Measurements from ENCODE around the gene PDLIM4.

The PDLIM4 gene, protein sequence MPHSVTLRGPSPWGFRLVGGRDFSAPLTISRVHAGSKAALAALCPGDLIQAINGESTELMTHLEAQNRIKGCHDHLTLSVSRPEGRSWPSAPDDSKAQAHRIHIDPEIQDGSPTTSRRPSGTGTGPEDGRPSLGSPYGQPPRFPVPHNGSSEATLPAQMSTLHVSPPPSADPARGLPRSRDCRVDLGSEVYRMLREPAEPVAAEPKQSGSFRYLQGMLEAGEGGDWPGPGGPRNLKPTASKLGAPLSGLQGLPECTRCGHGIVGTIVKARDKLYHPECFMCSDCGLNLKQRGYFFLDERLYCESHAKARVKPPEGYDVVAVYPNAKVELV

DNA sequence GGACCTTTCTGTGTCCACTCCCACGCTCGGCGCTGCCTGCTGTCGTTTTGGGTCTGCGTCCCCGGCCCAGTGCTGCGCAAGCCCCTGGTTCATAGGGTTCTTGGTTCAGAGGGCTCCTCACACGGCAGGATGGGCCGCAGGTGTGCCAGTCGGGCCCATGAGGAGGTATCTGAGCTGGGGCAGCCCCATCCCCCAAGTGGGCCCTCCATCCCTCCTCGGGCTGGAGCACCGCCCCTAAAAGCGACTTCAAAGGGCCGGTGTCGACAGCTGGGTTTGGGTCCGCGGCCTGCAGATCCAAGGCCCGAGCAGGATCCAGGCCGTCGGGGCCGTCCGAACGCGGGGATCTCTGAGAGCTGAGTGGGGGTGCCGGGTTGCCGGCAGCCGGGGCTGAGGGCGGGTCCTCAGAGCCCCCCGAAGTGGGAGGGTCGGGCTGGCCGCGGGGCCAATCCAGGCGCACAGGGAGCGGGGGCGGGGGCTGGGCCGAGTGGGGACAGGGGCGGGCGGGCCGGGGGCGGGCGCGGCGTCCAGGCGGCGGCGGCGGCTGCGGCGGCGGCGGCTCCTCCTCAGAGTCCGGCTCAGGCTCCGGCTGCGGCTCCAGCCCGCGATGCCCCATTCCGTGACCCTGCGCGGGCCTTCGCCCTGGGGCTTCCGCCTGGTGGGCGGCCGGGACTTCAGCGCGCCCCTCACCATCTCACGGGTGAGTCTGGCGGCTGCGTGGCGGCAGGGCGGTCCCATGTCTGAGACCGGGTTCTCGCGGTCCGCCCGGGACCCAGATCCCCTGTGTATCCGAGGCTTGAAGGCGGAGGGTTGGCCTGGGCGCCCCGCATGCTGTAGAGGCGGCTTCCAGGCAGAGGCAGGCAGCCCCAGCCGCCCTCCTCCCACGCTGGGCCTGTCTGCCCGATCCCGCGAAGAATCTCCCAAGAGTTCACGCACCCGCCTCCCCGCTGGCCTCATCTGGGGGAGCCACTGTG lies at the start of gene PDLIM4:
PDLIM4 (plus strand) TSS at position 566 of the 971 bp plus-strand sequence; CDS start at position 605, 39 bp downstream.
- DNase-seq = peak in 1 of 58 donors; percentile 36

DNA sequence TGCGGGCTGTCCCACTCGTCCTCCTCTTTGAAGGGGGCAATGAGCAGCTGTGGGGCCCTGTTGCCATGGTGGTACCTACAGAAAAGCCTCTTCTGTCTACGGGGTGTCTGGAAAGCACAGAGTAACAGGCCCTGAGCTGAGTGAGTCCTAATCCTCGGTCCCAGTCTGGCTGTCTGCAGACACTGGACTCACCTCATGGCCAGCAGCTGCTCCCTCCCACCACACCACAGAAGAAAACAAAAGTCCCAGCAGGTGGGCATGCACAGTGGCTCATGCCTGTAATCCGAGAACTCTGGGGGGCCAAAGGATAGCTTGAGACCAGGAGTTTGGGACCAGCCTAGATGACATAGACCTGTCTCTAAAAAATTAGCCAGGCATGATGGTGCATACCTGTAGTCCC lies 49.7 kb upstream of the PDLIM4 start:
- no peak for DNase-seq

DNA sequence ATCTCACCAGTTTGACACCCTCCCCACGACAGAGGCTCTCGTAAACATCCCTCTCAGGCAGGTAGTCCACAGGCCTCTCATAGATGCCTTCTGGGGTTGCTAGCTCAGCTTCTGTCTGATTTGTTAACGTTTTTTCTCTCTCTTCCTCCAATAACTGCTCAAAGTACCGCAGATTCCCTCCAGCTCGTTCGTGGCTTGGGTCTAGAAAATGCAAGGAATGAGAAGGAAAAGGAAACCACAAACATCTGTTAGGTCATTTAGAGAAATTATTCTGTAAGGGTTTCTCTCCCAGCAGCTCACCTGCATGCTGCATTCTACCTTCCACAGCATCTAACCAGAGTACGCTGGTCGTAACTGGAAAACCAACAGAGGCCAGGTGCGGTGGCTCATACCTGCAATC lies 48.4 kb upstream of the PDLIM4 start:
- no peak for DNase-seq

DNA sequence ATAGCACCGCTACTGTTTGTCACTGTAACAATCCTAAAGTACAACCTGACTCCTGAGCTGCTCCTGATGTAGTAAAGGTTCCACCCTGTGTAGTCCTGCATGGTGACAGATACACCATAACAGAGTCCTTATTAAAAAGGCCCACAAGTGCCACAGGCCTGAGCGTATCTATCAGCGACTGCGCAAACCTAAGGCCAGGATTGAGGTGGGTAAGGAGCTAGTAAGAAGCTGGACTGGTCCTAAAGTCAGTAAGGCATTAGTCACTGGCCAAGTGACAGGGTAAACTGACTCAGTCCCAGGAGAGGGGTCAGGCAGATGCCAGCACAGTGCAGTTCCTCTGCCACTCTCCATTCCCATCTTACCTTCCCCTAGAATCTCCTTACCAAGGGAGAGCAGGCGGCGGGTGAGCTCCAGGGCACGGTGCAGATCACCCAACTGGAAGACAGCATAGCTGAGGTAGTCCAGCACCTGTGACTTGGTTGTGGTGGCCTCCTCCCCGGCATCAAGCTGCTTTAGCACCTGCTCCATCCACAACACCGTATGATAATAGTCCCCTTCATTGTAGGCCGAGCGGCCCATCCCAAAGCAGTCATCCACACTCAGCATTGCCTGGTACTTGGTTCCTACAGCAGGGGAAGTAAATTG lies 47.5 kb upstream of the PDLIM4 start:
- no peak for DNase-seq

DNA sequence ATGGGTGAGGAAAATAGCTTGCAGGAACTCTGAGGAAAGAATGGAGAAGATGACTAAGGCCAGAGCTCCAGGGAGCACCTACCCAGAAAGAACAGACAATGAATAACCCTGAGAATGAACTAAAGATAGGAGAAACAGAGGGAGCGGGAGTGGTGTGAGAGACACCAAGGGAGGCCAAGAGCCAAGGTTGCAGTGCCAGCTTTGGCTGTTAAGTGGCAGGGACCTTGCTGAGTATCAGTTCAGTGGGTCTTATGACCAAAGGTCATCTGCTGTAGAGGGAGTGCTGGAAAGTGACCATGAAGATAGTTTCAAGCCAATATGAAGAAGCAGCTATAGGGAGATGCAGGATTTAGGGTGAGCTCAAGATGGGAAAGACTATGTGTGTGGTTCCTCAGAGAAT lies 46.6 kb upstream of the PDLIM4 start:
- DNase-seq = no peak

DNA sequence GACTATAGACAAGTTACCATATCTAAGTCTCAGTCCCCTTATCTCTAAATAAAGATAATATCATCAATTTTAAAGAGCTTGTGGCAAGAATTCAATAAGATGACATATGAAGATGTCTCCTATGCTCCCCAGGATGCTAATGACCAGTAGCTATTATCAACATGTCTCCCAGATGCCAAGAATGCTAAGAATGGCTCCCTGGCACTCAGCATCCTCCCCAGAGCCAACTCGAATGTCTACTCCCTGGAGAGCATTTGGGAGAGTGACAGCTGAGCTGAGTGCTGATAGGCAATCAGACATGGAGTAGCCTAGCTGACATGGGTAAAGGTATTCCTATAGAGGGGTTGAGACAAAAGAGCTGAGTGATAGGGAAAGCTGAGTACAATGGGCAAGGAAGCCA lies 45.7 kb upstream of the PDLIM4 start:
- no peak for DNase-seq

DNA sequence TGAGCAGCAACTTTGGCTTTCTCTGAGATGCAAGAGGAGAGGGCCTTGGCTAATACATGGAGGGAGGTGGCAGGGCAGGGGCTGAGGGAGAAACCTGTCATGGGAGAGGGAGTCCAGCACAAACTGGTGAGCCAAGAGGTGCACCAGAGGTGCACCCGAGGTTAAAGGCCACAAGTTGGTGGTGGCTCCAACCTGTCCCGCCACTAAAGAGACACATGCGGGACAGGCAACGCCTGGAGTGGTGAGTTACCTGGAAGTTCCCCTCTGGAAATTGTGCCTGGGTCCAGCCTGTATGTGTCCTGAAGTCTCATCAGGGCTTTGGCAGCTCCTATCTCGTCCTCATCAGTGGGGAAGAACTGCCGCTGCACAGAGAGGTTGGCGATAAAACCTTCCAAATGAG lies 43.8 kb upstream of the PDLIM4 start:
- DNase-seq = no peak

DNA sequence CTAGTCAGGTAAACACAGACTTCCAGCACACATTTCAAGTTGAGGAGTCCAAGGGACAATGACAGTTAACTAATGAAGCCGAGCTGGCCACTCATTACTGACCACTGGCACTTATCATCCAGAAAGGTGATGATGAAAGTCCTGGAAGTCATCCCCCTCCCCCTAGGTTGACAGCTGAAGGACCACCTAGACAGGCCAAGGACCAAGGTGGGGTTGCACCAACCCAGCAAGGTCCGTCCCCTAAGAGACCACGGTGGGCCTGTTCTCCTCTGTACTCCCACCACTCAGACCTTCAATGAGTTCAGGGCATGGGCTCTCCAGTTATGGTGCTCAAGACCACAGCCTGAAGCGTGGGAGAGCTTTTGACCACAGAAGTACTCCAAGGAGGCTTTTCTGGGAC lies 43.0 kb upstream of the PDLIM4 start:
- no peak for DNase-seq

DNA sequence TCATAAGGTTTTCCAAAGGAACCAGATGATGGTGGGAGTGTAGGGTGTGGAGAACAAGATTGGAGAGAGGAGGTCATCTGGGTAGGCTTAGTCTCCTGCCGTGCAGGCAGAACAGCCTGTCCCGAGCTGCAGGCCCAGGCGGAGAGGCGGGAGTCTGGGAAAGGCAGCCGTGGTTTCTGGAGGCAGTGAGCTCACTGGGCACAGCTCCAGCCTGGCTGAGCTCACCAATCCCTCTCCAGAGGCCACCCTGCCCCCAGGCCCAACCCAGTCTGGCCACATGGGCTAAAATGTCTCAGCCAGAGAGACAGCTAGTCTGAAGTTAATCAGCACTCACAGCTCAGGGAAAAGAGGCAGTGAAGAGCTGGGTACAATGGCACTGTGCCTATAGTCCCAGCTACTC lies 42.2 kb upstream of the PDLIM4 start:
- peak in 55 of 58 donors; percentile 17 to 89 (median 73) for DNase-seq

DNA sequence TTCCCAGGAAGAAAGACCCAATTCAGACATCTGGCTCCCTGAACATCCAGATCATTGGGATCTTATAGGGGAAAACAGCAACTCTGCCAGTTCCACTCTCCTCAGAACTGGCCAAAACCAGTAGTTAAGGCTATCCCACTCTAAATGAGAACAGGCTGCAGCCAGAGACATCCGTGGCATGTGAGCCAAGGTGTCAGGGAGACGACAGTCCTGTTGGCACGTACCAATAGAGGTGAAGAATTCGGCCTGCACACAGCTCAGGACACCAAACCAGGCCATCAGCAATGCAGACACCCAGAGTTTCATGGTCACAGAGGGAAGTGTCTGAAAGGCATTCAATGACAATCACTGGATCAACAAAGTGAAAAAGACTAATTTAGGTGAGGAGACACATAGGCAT lies 39.2 kb upstream of the PDLIM4 start:
- DNase-seq = no peak

DNA sequence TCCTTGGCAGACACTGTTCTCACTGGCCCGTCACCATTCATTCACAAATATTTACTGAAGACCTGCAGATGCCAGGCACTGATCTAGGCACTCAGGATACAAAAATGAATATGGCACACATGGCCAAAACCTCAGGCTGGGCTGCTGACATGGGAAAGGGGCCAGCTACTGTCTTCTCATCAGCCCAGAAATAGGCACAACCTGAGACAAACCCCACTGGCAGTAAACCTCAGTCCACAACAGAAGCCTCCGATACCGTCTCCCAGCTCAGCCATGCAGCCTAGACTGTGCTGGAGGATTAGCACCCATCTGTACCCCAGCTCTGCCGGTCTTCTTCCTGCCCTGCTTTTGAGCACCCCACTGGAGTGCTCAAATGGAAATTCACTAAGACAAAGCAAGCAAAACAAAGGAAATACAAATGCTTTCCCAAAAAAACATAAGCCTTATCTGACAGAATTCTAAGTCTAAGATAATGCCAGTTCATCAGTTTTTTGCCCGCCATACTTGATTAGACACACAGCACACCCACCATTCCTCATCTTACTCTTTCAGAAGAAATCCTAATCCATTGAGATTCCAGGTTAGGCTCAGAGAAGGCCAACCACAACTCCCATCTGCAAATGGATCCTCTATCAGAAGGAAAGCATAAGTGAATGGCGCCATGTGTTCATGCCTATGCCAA lies 38.1 kb upstream of the PDLIM4 start:
- DNase-seq = no peak

DNA sequence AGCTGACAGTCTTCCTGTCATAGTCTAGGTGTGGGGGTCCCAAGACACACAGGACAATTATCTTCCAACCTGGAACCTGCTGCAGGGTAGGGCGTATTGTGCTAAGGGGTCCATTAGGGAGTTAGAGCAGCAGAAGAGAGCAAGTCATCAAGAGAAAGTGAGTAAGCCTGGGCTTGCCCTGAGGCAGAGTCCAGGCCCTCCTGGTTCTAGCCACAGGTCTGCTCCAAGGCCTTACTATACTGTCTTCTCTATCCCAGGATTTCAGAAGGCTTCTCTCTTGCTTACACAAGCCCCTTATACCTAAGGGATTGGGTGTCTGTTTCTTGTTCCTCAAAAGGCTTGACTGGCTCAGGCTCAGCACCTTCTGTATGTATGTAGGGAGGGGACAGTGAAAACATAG lies 37.5 kb upstream of the PDLIM4 start:
- DNase-seq = no peak

DNA sequence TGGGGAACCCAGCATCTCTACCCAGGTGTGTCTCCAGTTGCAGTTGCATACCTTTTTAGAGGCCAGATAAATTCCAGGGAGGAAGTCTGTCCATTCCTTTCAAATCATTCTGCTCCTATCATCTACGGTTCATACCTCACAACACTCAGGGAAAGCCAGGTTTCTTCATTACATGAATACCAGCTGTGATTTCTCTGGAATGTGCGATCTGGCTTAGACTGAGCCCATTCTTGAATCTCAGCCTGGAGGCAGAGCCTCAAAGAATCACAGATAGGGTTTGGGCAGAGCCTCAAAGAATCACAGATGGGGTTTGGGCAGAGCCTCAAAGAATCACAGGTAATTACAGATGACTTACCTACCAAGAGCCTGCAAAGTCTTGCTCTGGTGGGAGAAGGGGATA lies 37.0 kb upstream of the PDLIM4 start:
- no peak for DNase-seq

DNA sequence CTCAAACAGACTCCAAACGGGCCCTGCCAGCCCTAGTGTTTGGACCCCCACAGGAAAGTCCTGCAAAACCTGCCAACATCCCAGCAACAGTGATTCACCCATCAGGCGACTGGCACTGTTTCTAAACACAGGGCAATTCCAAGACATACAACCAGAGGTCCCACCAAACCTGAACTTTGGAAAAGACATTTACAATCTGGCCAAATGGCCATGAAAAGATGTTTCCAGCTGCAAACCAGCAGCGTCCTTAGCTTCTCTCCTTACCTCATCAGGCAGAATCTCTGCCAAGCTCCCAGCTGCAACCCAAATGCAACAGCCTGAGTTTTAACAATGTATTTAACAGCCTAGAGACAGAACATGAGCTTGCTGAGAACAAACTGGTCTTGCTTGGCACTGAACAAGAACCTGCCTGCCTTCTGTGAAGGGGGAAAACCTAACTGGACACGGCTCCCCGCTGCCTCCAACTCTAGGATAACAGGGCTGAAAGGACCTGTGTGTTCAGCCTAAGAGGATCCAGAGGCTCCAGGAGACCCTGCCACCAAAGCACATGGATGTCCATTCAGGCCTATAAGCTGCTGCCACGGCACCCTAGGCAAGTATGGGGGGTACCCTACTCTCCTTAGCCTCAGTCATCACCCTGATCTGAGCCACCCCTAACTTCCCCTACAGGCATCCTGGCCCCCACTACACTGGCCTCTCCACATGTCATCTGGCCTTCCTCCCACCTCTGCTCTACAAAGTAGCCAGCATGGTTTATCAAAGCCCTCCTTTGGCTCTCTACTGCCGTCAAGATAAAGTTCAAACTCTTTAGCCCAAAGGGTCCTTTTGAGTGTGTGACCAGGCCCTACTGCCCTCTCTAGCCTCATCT lies 35.5 kb upstream of the PDLIM4 start:
- DNase-seq = peak in 22 of 58 donors; percentile 9 to 69 (median 28)

DNA sequence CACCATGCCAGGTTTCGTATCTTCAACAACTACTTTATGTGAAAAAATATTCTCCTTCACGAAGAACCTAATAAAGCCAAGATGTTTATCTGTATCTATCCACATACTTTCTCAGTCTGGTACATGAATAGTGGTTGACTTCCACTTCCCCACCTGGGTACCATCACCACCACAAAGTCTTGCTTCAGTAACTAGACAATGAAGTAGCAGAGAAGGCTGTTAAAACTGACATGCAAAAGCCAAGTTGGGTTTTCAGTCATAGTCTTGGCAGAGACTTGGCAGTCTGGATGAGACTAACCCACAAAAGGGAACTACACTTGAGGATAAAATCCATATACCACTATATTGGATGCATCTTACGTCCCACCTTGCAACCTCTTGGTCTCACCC lies 34.9 kb upstream of the PDLIM4 start:
- DNase-seq = no peak

DNA sequence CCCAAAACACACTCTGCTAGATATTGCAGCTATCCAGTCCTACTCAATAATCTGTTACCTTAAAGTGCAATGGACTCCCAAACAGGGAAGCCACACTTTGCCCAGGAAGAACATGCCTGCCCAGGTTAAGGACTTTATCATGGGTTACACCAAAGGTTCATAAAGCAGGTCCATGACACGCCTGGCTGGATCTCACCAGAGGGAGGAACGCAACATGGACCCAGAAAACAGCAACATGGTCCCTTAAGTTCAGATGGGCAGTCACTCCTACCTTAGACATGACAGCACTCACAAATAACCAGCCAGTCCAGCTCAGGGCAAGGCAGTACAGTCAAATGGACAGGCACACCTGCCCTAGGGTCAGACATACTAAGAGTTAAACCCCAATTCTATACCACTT lies 33.6 kb upstream of the PDLIM4 start:
- no peak for DNase-seq

DNA sequence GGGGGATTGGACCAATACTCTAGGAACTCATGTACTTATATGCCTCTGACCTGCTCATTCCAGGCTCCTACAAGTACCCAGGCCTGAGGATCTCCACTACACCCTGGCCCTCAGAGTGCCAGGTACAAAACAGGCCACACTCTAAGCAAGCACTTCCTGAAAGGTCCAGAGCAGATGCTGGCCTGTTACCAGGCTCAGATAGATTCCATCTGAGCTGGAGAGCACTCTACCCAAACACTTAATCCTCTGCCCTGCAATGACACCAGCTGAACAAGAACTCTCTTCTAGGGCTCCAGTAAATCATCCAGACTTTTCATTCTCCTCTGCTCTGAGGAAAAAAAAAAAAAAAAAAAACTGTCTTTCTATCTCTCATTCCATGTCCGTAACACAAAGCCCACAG lies 32.8 kb upstream of the PDLIM4 start:
- no peak for DNase-seq

DNA sequence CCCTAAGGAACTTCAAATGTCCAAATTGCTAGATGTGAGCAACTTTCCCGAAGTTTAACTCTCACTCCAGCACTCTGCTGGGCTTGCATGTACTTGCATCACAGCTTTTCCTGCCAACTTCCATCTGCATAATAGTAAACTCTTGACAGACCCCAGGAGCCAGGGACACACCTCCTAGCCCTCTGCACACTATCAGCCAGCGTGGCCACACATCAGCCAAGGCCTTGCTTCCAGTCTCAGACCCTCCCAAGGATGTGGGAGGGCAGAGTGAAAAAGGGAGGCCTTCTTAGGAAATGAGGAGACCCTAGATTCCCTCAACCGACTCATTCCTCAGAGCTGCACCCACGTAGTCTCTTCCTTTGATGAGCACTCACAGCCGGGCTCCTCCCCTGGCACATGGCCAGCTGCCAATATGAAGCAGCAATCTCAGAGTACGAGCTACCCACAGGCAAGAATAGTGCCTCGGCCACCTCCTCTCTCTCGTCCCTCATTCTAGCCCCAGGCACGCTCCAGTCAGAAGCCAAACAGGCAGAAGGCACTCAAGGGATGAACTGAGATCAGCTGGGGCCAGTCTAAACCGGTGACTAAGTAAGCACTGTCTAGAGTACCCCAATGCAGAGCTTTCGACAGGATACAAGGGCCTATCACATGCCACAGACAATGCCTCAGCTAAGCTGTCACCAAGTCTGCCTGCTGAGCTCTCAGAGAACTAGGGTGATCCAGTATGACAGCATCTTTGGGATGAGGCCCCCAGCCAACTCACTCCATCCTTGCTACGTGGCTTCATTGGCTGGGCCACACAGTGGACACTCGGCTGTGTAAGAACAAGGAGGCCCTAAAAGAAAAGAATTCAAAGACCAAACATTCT lies 32.1 kb upstream of the PDLIM4 start:
- peak in 44 of 58 donors; percentile 5 to 80 (median 34) for DNase-seq

DNA sequence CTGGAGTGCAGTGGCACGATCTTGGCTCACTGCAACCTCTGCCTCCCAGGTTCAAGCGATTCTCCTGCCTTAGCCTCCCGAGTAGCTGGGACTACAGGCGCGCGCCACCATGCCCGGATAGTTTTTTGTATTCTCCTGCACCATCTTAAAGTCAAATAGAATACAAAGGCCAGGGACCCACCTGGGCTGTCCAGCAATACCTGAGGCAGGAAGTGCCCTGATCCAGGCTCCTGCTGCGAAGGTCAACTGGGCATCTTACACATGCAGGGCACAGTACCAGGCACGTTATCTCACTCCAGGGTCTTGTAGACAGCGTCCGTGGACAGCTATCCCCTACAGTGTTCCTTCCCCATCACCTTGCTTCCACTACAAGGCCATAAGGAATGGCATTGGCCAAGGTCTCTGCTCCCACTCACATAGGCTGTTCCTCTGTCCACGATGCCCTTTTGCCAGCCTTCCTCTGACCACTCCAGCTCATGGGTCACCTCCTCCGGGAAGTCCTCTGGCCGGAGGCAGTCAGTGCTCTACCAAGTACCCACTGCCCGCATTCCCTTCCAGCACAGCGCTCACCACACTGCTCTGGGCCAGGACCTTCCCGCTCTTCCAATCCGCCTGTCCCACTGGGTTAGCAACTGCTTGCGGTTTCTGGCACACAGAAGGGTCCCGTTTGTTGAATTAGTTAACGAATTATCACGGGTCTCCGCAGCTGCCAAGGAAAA lies 30.8 kb upstream of the PDLIM4 start:
- peak in 5 of 58 donors; percentile 20 to 72 (median 40) for DNase-seq
